Transverse colon (tissue), 4 donors: ENCODE measurements around the gene COL23A1.

Experiments used
- EP300 ChIP-seq: sonication (generic); formaldehyde crosslinking; IDR thresholded peaks from one replicate; pipeline ENCODE4 v1.6.1; 2017; ENCODE audit warnings: antibody characterized with exemption, low read depth
- POLR2A ChIP-seq: fragments of 450-650 bp; IDR thresholded peaks from one replicate; pipeline ENCODE4 v1.6.1; 2016; ENCODE audit warnings: antibody characterized with exemption, mild to moderate bottlenecking, moderate library complexity
- POLR2AphosphoS5 ChIP-seq, 3 donors: sonication (generic); formaldehyde crosslinking; IDR thresholded peaks; one replicate each; pipeline ENCODE4 v1.6.1; 2016; ENCODE audit warnings: antibody characterized with exemption in 3 of 3
- TF ChIP-seq, protein P1 (sequence below), 5 experiments: fragments of 200-600 bp in 3 of 5; fragments of 450-650 bp in 2 of 5; sonication (generic) in 3 of 5; IDR thresholded peaks; 1 replicate in 2 of 5; 2 replicates in 3 of 5; pipeline ENCODE4 v1.5.1; 2016 to 2017; ENCODE audit warnings: antibody characterized with exemption in 5 of 5, inconsistent platforms in 3 of 5, mild to moderate bottlenecking in 2 of 5, moderate library complexity in 1 of 5

- TF ChIP-seq POLR2A (no peak), POLR2AphosphoS5 (IDR thresholded peaks at IDR 0.05) (no peak), EP300 (no peak)
- TF ChIP-seq, protein P1, sequence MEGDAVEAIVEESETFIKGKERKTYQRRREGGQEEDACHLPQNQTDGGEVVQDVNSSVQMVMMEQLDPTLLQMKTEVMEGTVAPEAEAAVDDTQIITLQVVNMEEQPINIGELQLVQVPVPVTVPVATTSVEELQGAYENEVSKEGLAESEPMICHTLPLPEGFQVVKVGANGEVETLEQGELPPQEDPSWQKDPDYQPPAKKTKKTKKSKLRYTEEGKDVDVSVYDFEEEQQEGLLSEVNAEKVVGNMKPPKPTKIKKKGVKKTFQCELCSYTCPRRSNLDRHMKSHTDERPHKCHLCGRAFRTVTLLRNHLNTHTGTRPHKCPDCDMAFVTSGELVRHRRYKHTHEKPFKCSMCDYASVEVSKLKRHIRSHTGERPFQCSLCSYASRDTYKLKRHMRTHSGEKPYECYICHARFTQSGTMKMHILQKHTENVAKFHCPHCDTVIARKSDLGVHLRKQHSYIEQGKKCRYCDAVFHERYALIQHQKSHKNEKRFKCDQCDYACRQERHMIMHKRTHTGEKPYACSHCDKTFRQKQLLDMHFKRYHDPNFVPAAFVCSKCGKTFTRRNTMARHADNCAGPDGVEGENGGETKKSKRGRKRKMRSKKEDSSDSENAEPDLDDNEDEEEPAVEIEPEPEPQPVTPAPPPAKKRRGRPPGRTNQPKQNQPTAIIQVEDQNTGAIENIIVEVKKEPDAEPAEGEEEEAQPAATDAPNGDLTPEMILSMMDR (IDR thresholded peaks at IDR 0.05), result no peak
Measured at GRCh38 chr5:178476531-178476930, 113.7 kb downstream of the COL23A1 start.
